Ammon's horn (tissue), 1 donor: ENCODE results near the gene FGF1.

Experiments used
- DNase-seq: peaks from one replicate; pipeline ENCODE4 v3.0.0-alpha.2; 2016; ENCODE audit warnings: low spot score

Gene FGF1

GRCh38 chr5:142642427-142642826, 43.5 kb downstream of the FGF1 start:
- DNase-seq, result peak; percentile 37

DNA sequence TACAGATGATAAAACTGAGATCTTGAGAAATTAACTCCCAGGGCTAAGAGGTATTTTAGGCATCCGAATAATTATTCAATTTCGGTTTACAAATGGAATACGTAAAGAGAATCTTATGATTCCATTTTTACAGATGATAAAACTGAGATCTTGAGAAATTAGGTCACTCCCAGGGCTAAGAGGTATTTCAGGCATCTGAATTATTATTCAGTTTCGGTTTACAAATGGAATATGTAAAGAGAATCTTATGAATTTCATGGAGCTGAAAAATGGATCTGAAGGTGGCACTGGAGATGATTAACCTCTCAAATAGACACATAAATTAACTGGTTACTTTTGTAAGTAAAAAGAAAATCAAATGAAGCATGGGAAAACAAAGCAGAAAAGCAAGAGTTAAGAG, 44.2 kb downstream of the FGF1 start:
- no peak for DNase-seq

DNA sequence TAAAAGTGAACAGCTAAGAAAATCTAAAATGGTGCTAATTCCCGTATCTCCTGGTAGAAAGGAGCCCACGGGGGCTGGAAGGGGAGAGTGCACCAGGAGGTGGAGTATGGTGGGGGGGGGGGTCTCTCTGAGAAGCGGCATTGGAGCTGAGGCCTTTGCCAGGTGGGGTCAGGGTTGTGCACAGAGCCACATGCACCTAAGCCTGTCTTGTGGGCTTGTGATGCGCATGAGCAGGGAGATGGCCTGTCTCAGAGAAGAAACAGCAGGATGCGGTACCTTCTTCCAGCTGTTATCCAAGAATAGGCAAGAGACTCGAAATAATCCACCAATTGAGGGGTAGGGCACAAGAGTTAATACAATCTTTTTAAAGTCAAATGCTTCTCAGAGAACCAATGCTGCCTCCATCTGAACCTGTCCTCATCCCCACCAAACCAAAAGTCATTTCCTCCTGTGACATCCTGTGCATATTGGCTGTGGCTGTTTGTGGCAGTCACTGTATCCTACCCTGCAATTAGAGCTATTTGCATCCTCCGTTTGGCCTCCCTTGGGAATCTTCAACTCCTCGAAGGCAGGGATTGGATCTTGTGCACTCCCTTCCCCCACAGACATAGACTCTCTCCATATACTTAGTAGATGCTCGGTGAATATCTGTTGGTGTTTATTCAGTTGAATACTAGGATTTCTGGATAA, 45.4 kb downstream of the FGF1 start:
- DNase-seq, result no peak

- no peak for DNase-seq
Measured at GRCh38 chr5:142639455-142639854, 46.4 kb downstream of the FGF1 start.

GRCh38 chr5:142637871-142638270, 48.0 kb downstream of the FGF1 start:
- DNase-seq, result no peak

DNA sequence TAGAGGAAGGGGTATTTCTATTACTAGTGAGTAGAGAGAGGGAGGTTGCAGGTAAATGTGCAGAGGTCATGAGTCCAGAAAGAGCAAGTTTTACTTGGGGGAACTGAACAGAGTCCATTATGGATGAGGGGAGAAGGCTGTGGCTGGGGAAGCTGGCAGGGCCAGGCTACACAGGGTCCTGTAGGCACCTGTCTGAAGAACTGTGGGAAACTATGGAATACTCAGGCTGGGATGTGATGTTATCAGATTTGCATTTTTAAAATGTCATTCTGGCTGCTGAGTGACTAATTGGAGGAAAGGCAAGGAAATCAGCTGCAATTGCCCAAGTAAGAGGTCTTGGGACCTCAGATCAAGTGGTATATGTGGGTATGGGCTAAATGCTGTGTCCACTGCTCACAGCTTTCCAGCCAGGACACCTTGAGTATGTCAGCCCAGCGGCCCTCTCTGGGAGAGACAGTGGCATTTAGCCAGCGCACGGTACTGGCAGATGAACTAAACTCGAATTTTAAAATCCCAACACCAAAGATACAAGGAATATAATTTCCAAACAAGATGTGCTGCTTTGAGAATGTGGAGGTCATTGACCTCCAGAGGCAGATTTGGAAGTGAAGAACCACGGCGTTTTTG, 49.1 kb downstream of the FGF1 start:
- DNase-seq, result no peak

GRCh38 chr5:142636093-142636492, 49.8 kb downstream of the FGF1 start:
- DNase-seq, result no peak

GRCh38 chr5:142634216-142635011, 51.5 kb downstream of the FGF1 start:
- no peak for DNase-seq

GRCh38 chr5:142630927-142631539, 54.9 kb downstream of the FGF1 start:
- no peak for DNase-seq

GRCh38 chr5:142627383-142628217, 58.3 kb downstream of the FGF1 start:
- DNase-seq, result peak; percentile 72

- no peak for DNase-seq
Measured at GRCh38 chr5:142626786-142627185, 59.1 kb downstream of the FGF1 start.

DNA sequence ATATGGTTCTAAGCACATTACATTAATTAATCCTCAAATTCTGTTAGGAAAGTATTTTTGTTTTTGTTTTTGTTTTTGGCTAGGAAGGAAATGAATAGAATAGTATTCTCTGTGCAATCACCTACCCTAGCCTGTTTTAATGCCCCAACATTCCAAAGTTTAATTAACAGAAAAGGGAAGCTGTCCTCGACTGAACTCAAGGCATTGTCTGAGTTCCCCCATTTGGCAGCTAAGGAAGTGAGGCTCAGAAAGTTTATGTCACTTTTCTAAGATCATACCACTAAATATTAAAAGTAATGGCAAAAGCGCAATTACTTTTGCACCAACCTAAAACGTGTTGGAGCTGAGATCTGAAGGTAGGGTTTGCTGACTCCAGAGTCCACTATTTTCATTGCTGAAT, 59.8 kb downstream of the FGF1 start:
- DNase-seq, result no peak

- no peak for DNase-seq
Measured at GRCh38 chr5:142621227-142621626, 64.7 kb downstream of the FGF1 start.

DNA sequence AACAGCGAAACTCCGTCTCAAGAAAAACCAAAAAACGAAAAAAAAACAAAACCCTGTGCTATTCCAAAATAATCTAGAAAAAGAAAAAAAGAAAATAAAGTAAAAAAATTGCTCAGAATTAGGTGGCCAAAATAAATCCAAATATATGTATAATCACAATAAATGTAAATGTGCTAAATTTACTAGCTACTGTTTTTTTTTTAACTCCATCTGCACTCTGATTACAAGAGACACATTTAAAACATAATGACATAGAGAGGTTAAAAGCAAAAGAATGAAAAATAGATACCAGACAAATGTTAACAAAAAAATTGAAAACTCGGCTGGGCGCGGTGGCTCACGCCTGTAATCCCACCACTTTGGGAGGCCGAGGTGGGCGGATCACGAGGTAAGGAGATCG, 66.1 kb downstream of the FGF1 start:
- DNase-seq, result no peak

- no peak for DNase-seq
Measured at GRCh38 chr5:142618130-142618523, 67.8 kb downstream of the FGF1 start.

DNA sequence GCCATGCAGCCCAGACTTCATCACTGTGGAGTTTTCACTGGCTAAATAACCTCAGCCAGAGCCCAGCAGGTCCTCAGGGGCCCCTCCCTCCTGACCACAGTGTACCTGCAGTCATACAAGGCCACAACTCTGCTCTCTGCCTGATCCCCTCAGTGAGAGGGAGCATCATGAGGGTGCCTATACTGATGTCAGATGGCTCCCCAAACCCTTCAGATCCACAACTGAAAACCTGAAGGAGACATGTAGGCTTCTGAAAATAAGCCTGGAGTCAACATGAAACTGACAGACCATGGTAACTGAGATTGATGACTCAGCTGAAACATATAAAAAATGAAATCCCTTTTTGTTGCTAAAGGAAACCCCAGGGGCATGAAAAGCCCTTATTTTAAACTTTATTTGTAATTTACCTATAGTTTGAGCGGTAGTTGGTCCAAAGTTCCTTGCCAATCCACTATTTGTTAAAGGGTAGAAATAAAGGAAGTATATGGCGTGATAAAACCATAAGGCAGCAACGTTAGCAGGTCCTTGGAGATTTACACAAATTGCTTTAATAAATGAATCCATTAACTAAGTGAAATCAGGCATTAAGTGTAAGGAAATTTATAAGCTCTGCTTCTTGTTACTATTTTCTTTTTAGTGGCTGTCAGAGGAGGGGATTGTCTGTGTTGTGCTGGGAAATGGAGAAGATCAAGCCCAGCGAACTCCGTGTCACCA, 68.3 kb downstream of the FGF1 start:
- DNase-seq, result no peak

- DNase-seq, result no peak
Measured at GRCh38 chr5:142615948-142616347, 69.9 kb downstream of the FGF1 start.

DNA sequence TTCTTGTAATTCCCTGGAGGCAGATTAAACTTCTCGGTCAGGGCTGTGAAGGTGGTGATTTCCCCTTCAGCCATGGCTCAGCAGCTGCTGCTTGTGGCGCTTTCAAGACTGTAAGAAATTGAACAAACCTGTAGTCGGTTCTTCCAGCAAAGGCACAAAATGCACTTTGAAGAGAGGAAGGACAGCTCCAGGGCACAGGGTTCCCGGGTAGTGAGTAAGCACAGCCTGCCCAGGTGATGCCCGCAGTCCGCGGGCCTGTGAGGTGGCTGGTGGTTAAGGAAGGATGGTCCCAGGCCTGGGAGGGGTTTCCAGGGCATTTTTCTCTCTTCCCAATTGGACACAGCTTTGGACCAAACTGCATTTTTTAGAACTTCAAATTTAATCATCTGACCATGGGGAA, 71.8 kb downstream of the FGF1 start:
- DNase-seq, result no peak

DNA sequence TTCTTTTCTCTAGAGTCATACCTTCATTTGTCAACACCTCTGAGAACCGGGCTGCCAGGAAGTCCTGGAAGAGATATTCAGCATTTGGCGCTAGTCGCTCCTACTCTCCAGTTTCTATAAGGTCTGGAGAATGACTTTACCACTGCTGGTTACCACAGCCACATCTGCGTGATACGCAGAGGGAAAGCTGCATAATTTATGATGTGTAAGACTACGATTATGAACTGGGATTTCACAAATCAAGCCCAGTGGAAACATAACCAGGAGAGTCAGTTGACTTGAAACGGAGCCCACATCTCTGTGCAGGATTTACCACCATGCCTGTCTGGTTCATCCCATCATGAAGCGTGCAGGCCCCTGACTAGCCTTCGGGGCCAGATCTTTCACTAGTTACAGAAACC, 72.6 kb downstream of the FGF1 start:
- no peak for DNase-seq

GRCh38 chr5:142612494-142613270, 73.2 kb downstream of the FGF1 start:
- DNase-seq, result no peak
